Mammary epithelial cell (primary cell): ENCODE measurements around the gene BCAS3.

Experiments
- CTCF ChIP-seq, 2 donors: IDR thresholded peaks in 1 of 2; conservative IDR thresholded peaks in 1 of 2; 2 replicates each; pipeline ENCODE4 v1.5.1; 2011 to 2012; ENCODE audit warnings: inconsistent platforms in 2 of 2, low read length in 2 of 2, mild to moderate bottlenecking in 2 of 2, control low read depth in 1 of 2, low read depth in 1 of 2; ENCODE audit not compliant: insufficient read depth in 1 of 2; ENCODE audit errors: extremely low read depth in 1 of 2
- EZH2 ChIP-seq: IDR thresholded peaks from 2 replicates; pipeline ENCODE4 v1.6.1; 2012; ENCODE audit warnings: low read length, inconsistent platforms, borderline replicate concordance

DNA sequence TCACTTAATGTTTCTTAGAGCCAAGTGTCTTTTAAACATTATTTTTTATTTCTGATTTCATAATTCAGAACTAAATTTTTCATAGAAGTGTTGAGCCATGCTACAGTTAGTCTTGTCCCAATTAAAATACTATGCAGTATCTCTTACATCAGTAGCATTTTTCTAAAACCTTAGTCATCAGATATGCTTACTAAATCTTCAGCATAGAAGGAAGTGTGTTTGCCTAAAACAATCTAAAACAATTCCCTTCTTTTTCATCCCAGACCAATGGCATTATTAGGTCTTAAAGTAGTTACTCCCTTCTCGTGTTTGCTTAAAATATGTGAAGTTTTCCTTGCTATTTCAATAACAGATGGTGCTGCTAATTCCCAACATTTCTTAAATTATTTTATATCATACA, 13.6 kb upstream of the BCAS3 start:
- TF ChIP-seq CTCF (conservative IDR thresholded peaks at IDR 0.05 in 1 of 2, IDR thresholded peaks at IDR 0.05 in 1 of 2; ENCODE audit: extremely low read depth in 1 of 2, insufficient read depth in 1 of 2, low read depth in 1 of 2, low read length in 2 of 2) (no peak), EZH2 (no peak)
